Fibroblast of skin of right biceps (primary cell): ENCODE data around the gene WNT8A.
"Not testable (repeated sequence)": the region's sequence is repeated elsewhere in the genome, so short reads cannot be mapped to it uniquely, and the experiment has no call there.

Experiments used
- DNase-seq: peaks from one replicate; pipeline ENCODE4 v3.0.0-alpha.2; 2013

The WNT8A gene, protein sequence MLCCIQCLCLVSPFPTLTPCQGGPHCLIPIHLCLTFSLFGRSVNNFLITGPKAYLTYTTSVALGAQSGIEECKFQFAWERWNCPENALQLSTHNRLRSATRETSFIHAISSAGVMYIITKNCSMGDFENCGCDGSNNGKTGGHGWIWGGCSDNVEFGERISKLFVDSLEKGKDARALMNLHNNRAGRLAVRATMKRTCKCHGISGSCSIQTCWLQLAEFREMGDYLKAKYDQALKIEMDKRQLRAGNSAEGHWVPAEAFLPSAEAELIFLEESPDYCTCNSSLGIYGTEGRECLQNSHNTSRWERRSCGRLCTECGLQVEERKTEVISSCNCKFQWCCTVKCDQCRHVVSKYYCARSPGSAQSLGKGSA

GRCh38 chr5:138083702-138084101 lies at the start of gene WNT8A:
TSS of gene WNT8A (plus strand) at chr5:138084033. CDS start at chr5:138084128, 95 bp downstream.
- no peak for DNase-seq

- peak; percentile 86 for DNase-seq
Observed at GRCh38 chr5:138035605-138036537, 48.0 kb upstream of the WNT8A start.

- DNase-seq, result no peak
Observed at GRCh38 chr5:138037271-138037670, 46.6 kb upstream of the WNT8A start.

- DNase-seq, result no peak
Observed at GRCh38 chr5:138037907-138038633, 45.8 kb upstream of the WNT8A start.

DNA sequence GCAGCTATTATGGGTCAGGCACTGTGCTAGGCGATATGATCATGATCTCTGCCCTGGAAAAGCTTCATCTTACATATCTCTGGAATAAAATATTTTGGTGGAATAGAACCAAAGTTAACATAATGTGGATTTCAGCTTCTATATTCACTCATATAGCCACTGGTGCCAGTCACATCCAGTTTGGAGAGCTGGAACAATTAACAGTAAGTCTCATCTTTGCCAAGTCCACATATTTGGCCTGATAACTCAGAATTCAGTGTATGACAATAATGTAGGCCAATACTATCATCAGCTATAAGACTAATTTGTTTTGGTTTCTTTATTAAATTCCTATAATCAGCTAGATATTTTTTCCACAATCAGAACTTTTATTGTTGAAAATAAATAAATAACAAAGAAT lies 45.0 kb upstream of the WNT8A start:
- DNase-seq, result no peak

- DNase-seq, result not testable (repeated sequence)
Observed at GRCh38 chr5:138045283-138045682, 38.5 kb upstream of the WNT8A start.

DNA sequence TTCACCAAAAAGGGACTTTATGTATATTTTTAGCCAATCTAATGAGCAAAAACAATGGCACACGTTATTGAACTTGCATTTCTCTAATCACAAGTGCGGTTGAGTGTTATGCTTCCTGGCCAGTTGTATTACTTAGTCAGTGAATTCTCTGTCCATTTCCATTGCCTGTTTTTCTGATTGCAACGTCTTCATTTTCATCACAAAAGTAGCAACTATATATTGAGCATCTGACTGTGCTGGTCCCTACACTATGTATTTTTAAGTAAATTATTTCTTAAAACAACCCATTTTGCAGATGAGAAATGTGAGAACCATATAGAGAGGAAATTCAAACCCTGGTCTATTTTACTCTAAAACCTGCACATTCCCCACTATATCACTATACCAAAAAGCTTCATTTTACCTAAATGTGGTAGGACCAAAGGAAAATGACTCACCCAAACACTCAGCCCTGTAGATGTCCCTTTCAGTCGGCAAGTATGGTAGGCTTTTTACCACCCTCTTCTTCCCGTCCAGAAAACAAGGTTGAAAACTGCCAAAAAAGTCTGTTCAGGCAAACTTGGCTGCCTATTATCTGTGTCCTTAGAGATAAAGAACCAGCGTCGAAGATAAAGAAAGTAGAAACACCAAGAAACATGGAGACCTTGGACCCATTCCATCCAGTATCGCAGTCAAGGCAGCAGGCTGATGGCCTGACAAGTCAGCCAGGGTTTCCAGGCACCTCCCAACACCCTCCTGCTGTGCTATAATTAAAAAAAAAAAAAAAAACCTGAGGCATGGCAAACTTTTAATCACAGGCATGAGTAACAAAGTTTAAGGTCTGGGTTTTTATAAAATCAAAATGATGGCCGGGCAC lies 32.2 kb upstream of the WNT8A start:
- DNase-seq, result no peak

DNA sequence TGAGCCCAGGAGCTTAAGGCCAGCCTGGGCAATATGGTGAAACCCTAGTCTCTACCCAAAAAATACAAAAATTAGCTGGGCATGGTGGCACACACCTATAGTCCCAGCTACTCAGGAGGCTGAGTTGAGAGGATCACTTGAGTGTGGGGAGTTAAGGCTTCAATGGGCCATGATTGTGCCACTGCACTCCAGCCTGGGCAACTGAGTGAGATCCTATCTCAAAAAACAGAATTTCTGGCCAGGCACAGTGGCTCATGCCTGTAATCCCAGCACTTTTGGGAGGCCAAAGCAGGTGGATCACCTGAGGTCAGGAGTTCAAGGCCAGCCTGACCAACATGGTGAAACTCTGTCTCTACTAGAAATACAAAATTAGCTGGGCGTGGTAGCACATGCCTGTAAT lies 31.1 kb upstream of the WNT8A start:
- not testable (repeated sequence) for DNase-seq

DNA sequence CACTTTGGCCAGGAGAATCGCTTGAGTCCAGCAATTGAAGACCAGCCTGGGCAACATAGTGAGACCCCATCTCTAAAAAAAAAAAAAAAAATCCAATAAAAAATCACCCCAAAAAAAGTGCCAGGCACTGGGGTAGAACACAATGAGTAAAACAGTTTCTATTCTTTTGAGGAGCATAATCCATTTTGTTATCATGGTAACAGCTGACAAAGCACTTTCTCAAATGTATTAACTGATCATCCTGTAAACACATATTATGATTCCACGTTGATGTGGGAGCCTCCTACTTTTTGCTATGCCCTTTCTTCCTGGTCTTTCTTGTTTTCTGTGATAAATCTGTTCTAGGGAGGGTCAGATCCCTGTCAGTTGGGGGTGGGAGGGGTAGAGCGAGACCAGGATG lies 30.3 kb upstream of the WNT8A start:
- DNase-seq, result no peak

DNA sequence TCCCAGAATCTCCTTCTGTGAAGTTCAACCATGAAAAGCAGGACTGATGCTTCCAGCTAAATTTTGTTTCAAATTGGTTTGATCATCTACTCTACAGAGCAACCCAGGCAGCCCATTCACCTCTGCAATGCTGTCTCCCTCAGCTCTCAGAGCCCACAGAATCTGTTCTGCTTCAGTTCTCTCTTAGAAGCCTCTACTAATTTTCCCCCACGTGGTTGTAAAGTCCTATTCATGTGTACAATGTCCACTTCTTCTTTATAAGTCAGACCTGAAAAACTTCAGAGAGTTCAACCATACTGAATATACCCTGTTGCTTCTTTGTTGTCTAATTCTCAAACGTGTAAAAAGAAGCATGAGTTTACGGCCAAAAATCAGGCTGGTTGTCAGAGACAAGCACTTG lies 29.6 kb upstream of the WNT8A start:
- no peak for DNase-seq

DNA sequence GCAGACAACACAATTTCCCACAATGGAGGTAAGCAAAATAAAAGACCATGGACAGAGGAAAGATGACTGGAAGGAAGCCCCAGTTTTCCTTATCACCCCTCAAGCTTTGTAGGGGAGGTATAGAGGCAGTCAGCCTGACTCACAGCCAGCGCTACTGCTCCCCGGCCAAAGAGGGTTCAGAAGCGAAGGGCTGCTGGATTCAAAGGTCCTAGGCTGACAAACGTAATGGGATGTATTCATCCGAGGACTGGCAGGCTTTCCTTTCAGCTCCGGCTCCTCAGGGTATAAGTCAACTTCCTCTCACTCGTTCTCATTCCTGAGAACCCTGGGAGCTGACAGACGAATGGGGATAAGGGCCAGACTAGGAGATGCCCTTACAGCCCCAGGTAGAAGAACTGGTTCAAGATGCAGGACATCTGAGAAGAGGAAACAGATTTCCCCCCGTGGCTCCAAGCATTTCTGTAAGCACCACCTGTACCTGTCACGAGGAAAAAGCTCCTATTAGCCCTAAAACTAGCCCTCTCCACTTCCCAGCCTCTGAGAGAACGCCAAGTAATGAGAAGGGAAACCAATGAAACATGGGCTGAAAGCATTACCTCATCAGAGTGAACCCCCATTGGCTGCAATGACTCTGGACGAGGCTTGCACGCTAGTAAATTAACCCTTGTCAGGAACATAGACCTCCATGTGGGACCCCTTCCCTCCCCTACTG lies 28.8 kb upstream of the WNT8A start:
- DNase-seq, result no peak

DNA sequence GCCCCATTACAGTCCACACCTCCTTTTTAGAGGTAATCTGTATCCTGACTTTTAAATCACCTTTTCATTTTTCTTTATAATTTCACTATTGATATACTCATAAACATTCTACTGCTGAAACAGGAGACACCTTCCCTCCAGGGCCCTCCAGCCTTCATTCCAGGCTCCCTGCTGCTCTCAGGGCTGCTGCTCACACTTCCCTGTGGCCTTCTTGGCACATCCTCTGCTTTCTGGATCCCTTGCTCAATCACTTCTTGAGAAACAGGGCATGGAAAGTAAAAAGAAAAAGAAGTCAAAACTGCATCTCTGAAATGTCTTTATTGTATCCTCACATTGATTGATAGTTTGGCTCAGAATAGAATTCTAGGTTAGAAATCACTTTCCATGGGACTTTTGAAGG lies 19.3 kb upstream of the WNT8A start:
- no peak for DNase-seq

DNA sequence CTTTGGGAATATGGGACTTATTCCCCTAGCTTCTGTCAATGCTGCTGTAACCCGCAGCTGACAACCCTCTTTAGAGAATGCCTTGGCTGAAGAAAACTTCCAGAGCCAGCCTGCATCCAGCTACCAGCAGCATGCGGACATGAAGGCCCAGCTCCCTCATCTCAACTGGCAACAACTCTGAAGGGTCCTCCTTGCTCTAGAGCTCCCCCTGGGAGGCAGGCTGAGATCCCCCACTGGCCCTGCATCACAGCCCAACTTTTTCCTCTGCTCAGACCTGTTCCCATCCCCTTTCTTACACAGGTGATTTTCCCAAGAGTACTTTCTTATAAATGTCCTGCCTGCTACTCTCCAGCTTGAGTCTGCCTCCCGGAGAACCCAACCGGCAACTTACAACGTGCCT lies 18.7 kb upstream of the WNT8A start:
- no peak for DNase-seq

GRCh38 chr5:138067945-138068344 lies 15.9 kb upstream of the WNT8A start:
- no peak for DNase-seq

DNA sequence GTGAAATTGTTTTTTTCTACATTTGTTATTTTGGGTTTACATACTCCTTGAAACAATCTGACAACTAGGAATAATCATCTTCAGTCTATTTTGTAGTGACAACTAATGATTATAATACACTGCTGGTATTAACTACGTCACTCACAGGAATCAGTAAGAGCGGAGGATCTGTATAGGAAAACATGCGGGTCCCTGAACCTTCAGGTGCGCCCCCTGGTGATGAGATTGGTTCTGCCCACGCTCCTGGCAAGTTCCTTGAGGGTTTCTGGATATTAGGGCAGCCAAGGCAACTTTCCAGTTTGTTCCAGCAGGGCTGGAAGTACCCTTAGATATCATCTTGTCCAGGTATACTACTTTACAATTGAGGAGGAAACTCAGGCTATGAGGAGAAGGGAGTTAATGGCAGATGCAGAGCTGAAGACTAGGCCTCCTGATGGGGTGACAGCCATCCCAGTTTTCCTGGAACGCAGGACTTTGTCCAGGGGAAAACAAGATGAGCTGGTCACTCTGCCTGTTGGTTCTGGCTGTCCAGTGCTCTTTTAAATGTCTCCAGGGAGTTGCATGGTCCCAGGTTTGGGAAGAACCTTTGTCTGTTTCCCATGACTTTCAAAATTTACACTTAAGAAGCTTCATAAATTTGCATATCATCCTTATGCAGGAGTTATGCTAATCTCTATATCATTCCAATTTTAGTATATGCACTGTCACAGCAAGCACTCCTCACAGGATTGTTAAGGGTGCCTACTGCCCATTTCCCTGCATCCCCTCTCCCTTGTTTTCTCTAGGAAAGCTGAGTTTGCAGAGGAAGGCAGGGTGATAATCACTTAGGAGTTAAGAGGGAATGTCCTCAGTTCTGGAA lies 14.9 kb upstream of the WNT8A start:
- DNase-seq, result peak; percentile 65

- DNase-seq, result not testable (repeated sequence)
Observed at GRCh38 chr5:138070026-138070425, 13.8 kb upstream of the WNT8A start.

GRCh38 chr5:138077064-138077696 lies 6.7 kb upstream of the WNT8A start:
- DNase-seq, result peak; percentile 56

DNA sequence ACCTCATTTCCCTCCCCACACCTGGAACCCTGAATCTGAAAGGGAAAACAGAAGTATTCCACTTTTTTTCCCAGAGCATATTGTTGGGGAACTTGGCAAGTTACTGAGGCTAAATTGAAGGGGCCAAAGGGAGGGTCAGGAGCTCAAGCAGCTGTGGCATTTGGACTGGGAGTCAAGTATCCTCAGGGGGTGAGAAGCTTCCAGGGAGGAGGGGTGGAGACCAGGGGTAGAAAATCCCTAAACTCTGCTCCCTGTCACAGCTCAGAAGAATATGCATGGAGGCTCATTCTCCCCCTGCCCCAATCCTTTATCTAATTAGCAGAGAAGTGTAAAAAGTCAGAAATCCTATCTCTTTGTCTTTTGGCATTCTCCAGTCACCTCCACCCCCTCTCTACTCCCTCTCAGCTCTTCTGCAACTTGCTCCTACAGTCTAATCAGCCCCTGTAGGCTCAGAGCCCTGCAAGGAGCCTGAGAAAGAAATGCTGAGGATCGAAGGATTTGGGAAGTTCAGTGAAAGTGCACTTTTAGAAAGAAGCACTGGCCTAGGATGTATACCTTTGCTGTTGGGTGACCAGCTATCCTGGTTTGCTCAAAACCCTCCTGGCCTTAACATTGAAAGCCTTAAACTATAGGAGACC lies 5.7 kb upstream of the WNT8A start:
- no peak for DNase-seq

GRCh38 chr5:138082033-138082432 lies 1.8 kb upstream of the WNT8A start:
- no peak for DNase-seq

GRCh38 chr5:138091685-138092084 lies 7.9 kb downstream of the WNT8A start:
- no peak for DNase-seq
